Activated CD8-positive, alpha-beta memory T cell treated with anti-CD3 and anti-CD28 coated beads, Interleukin-2, amount 50 U/mL, for 48 hours (primary cell): Measurements from ENCODE around the gene RASL11A.
A peak's percentile ranks its signal among the peaks of the same experiment; 100 is the strongest.
"Not testable (repeated sequence)": the region's sequence is repeated elsewhere in the genome, so short reads cannot be mapped to it uniquely, and the experiment has no call there.

Source experiments
- DNase-seq: peaks from one replicate; pipeline ENCODE4 v3.0.0-alpha.2; 2020

Gene RASL11A

GRCh38 chr13:27269114-27269665, 1.4 kb upstream of the RASL11A start:
- DNase-seq, result no peak

DNA sequence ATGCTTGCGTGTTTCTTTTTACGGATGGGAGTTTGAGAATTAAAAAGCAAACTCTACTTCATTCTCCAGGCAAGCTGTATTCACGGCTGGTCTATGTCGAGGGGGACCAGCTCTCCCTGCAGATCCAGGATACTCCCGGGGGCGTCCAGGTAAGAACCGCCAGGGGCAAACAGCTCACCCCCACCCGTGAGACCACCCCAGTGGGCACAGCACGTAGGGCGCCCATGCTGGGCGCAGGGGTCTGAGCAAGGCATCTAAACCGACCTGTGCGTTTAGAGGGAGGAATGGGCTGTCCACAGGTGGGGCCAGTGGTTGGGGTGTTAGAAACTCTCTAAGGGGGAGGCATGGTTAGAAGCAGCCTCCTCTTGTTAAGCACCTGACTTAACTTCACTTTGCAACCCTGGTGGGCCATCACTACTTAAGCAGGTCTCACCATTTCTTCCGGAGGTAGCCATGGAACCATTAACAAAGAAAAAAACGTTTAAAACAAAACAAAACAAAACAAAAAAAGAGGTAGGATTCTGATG, 1.0 kb downstream of the RASL11A start:
- no peak for DNase-seq

- no peak for DNase-seq
Measured at GRCh38 chr13:27273658-27274425, 3.2 kb downstream of the RASL11A start.

DNA sequence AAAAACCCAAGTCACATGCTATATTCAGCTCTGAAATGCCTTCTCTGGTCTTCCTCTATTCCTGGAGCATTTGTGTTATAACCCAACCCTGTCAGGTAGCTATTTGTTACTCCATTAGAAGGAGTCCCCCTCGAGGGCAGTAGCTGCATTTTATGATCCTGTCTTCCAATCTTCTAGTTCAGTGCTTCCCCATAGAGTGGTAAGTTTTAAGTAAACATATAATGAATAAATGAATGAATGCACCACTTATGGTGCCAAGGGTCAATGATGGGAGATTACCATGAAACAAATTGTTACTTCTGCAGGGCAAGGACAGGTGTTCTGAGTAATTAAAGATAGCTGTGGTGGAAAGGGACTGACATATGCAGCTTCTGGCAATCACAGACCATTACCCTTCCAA, 4.0 kb downstream of the RASL11A start:
- no peak for DNase-seq

GRCh38 chr13:27276188-27276587, 5.6 kb downstream of the RASL11A start:
- DNase-seq, result no peak

- no peak for DNase-seq
Measured at GRCh38 chr13:27279506-27279905, 8.9 kb downstream of the RASL11A start.

GRCh38 chr13:27280009-27280656, 9.5 kb downstream of the RASL11A start:
- no peak for DNase-seq

DNA sequence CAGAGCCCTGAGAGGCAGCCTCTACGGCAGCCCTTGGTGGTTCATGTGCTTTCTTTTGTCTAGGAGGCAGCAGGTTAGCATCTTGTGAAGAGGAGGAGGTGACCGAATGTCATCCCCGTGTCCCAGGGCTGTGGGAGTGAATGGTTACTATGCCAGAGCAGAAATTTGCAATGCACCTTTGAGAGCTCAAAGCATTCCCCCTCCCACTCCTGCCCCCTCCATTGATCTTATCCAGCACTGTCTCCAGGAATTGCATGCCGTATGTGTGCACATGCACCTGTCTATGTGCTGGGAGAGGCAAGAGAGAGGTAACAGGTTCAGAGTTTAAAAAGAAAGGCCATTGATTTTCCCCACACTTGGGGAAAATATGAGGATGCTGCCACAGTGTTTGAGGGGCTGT, 10.2 kb downstream of the RASL11A start:
- no peak for DNase-seq

GRCh38 chr13:27281420-27281819, 10.8 kb downstream of the RASL11A start:
- no peak for DNase-seq

- no peak for DNase-seq
Measured at GRCh38 chr13:27283906-27284493, 13.4 kb downstream of the RASL11A start.

GRCh38 chr13:27288392-27288791, 17.8 kb downstream of the RASL11A start:
- no peak for DNase-seq

GRCh38 chr13:27289011-27289665, 18.5 kb downstream of the RASL11A start:
- DNase-seq, result peak; percentile 13

DNA sequence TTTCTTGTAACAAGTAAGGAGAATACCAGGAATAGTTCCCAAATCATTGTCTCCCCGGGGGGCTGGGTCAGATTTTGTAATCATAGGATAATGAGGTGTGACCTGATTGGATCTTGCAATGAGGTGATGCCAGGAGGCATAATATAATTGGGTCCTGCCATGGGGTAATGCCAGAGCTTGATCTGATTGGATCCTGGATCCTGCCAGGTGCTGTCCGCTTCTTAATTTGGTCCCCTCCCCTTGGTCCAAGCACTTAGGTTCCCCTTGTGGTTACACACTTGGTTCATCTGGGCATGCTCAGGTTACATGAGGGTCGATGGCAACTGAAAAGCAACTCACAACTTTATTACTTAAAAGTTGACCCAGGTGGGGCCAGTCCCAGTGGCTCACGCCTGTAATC, 20.1 kb downstream of the RASL11A start:
- DNase-seq, result peak; percentile 22

DNA sequence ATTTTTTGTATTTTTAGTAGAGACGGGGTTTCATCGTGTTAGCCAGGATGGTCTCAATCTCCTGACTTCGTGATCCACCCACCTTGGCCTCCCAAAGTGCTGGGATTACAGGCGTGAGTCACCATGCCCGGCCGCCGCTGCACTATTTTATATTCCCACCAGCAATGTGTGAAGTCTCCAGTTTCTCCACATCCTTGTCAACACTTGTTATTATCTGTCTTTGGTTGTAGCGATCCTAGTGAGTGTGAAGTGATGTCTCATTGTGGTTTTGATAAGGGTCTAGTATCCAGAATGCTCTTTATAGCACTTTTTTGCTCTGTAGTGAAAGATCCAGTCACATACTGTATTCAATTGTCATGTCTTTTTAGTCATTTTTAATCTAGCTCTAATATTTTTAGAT, 21.3 kb downstream of the RASL11A start:
- not testable (repeated sequence) for DNase-seq

GRCh38 chr13:27293076-27293691, 22.6 kb downstream of the RASL11A start:
- peak; percentile 42 for DNase-seq

- peak; percentile 44 for DNase-seq
Measured at GRCh38 chr13:27293873-27294515, 23.4 kb downstream of the RASL11A start.

DNA sequence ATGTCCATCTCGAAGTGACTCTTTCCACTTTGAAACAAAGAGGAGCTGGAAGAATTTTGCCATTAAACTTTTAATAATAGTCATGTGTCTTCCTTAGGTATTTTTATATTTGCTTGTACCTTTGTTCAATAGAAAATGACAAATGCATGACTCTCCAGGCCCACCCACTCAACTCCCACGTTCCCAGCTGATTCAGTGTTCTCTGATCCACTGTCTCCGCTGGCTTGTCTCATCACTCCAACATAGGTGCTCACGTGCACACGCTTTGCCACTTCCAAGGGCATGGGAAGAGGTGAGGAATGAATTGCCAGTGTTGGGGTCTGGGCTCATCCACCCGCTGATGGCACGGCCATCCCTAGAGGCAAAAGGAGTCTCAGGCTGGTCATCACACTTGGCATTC, 24.5 kb downstream of the RASL11A start:
- DNase-seq, result peak; percentile 43

GRCh38 chr13:27295660-27296059, 25.0 kb downstream of the RASL11A start:
- DNase-seq, result no peak

DNA sequence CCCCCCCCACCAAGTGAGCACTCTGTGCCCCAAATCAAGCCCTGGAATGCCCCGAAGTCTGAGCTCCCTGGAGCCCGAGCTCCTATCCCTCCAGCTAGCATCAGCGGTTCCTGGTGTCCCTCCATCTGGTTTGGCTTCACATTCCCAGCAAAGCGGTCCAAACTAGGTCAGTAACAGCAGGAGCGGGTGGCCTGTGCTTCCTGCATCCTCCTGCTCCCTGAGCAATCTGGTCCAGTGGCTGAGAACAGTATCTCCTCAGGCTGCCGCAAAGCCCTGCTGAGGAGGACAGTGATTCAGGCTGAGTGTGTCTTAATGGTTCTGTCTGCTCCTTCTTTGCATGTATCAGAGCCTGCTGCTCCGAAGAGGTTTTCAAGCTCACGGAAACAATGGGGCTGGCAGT, 25.9 kb downstream of the RASL11A start:
- no peak for DNase-seq

GRCh38 chr13:27298849-27299248, 28.2 kb downstream of the RASL11A start:
- DNase-seq, result peak; percentile 30

DNA sequence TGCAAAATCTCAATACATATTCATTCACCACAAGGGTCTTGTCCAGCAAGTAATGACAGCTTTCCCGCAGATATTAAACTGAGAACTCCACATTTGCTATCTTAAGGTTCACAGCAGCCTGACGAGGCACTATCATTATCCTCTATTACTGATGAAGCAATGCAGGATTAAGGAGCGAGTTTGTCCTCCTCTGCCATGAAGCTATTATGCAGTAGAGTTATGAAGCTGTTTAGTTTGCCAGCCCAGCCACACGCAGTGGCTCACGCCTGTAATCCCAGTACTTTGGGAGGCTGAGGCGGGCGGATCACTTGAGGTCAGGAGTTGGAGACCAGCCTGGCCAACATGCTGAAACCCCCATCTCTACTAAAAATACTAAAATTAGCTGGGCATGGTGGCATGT, 29.8 kb downstream of the RASL11A start:
- DNase-seq, result not testable (repeated sequence)
